GM19455 (cell line): ENCODE measurements around the gene BST2.
"Not testable (repeated sequence)": the region's sequence is repeated elsewhere in the genome, so short reads cannot be mapped to it uniquely, and the experiment has no call there.

ENCODE experiments used
- ATAC-seq: cut with Tn5 transposase; IDR thresholded peaks from one replicate; pipeline ENCODE4 v1.9.1; 2021; ENCODE audit not compliant: unreplicated experiment

The BST2 gene

GRCh38 chr19:17390665-17391370, 14.6 kb downstream of the BST2 start:
- ATAC-seq = peak; percentile 70

DNA sequence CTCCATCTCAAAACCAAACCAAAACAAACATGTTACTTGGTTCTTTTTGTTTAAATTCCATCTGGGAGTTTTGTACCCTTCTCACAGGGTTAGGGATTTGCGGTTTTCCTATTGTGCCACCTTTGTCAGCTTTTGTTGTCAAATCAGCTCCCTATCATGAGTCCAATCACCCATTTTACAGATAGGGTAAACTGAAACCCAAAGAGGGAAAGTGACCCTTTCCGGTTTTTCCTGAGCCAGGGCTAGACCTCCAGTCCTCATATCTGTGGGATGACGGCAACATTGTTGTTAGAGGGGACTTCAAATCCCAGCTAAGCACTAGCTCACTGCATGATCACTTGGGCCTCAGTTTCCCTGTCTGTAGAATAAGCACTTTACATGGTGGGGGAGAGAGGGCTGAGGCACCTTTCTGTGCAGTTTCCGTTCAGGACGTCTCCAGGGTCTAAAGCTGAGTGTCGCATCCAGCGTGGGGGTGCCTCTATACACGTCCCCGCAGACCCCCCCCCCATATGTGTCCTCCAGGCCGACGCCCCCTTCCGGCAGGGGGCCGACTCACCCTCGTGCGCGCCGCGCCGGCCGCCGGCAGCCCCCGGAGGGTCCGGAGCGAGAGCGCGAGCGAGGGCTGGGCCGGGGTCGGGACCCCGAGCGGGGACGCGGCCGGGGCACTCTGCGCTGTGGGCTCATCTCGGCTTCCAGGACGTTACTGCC, 15.3 kb downstream of the BST2 start:
- no peak for ATAC-seq

DNA sequence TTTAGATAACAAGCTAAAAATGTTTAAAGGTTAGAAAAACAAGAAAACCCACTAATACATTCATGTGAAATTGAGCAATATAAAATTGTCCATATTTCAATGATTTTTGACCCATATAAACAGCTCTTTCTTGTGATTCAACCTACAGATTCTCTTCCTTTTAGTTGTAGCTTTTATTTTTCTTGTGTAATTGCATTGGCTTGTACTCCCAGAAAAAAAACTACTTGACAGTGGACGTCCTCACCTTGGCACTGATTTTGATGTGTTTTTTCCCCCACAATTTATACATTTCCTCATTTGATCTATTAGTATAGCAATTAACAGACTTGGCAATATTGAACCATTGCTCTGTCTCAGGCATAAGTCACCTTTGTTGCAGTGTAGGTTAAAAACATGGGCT, 16.1 kb downstream of the BST2 start:
- ATAC-seq = no peak

DNA sequence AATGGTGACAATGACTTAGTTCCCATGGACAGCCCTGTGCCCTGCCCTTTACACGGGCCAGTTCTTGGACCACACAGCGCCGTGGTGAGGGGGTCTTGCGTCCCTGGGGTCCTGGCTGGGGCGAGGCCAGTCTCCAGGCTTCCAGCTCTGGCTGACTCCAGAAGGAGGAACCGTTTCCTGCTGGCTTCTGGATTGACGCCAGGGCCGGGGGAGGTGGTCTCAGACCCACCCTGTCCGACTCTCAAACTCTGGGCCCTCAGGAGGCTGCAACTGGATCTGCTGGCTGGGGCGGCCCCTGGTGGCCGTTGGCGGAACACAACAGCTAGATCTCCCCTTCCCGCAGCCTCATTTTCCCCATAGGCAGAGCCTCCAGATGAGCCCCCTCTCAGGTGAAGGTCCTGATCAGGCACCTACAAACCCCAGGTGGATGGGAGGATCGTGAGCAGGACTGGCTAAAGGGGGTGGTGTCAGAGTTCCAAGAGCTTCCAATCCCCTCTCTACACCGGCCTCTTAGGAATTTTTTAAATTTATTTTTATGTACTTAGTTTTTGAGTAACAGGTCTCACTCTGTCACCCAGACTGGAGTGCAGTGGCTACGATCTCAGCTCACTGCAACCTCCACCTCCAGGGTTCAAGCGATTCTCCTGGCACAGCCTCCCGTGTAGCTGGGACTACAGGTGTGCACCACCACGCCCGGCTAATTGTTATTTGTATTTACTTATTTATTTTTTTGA, 19.4 kb downstream of the BST2 start:
- ATAC-seq = no peak

GRCh38 chr19:17380426-17381138, 24.8 kb downstream of the BST2 start:
- ATAC-seq = no peak

- ATAC-seq = no peak
These were observed 26.2 kb downstream of the BST2 start for GRCh38 chr19:17379221-17379631.

DNA sequence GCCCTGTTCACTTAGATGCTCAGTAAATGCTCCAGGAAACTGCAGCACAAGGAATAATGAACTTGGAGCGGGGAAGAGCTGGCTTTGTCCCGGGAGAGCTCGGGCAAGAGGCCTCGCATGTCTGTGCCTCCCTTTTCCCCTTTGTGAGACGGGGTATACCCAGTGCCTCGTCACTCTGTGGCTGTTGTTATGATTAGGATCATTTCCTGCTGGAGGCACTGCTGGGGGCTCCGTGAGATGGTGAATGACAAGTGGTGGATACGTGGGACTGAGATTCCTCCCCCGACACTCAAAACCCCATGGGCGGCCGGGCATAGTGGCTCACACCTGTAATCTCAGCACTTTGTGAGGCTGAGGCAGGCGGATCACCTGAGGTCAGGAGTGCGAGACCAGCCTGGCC, 27.2 kb downstream of the BST2 start:
- no peak for ATAC-seq

DNA sequence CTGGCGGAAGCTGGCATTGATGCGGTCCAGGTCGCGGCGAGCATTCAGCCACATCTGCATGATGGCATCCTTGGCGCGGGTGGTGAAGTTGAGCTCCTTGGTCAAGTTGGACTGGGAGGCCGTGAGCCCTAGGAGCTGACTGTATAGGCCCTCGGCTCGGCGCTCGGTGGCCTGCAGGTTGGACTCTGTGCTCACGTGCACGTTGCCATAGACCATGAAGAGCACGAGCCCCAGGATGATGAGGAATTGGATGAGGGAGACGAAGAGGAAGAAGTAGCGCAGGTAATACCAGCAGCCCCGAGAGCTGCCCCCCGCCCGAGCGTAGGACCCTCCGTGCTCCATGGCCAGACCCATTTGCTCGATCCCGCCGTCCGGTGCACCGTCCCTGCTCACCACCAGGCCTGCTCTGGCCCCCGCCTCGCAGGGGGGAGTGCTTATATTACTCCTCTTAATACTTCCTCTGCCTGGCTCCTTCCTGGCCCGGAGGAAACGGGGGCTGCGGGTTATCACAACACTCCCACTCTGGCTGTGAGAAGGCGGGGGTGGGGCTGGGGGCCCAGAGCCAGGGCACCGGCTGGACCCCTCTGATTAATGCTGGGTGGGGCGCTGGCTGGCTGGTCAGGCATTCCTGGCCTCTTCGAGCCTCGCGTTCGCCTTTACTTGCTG, 28.4 kb downstream of the BST2 start, which contains the start of gene PLVAP:
Gene PLVAP (minus strand): TSS at position 408 of the 666 bp plus-strand sequence. CDS start 54 bp downstream, at position 354.
- no peak for ATAC-seq

DNA sequence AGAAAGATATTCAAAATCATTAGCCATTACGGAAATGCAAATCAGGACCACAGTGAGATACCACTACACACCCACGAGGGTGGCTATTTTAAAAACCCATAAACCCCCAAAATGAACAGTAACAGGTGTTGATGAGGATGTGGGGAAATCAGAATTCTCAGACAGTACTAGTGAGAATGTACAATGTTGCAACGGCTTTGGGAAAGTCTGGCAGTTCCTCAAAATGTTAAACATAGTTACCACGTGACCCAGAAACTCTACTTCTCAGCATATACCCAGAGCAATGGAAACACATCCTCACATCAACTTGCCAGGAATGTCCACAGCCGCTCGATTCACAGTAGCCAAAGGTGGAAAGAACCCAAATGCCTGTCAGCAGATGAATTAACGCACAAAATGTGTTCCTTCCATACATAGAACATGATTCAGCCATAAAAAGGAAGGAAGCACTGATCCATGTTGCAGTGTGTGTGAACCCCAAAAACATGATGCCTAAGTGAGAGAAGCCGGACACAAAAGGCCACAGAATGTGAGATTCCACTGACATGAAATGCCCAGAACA, 35.3 kb downstream of the BST2 start:
- ATAC-seq = no peak

DNA sequence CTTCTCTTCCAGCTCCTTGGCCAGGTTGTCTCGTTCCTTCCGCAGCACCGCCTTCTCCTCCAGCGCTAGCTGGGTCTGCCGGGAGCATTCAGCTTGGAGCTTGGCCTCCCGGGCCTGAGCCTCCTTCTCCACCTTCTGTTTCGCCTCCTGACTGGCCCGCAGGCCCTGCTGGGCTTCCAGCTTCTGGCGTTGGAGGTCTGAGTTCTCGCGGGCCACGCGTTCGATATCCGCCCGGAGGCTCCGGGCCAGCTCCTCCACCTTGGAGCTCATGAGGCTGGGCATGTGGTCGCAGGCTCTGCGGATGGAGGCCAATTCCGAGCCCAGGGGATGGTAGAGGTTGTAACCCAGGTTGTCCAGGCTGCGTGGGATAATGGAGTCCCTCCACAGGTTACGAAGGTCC, 40.1 kb downstream of the BST2 start:
- ATAC-seq = no peak

DNA sequence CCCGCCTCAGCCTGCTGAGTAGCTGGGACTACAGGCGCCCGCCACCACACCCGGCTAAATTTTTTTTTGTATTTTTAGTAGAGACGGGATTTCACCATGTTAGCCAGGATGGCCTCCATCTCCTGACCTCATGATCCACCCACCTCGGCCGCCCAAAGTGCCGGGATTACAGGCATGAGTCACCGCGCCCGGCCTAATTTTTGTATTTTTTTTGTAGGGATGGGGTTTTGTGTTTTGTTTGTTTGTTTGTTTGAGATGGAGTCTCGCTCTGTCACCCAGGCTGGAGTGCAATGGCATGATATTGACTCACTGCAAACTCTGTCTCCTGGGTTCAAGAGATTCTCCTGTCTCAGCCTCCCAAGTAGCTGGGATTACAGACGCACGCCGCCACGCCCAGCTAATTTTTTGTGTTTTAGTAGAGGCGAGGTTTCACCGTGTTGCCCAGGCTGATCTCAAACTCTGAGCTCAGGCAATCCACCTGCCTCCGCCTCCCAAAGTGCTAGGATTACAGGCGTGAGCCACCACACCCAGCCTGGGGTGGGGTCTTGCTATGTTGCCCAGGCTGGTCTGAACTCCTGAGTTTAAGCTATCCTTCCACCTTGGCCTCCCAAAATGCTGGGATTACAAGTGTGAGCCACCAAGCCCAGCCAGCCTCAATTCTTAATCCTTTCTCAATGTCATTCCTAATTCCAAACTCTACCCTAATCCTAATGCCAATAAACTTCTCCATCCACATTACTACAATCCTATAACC, 41.4 kb downstream of the BST2 start:
- not testable (repeated sequence) for ATAC-seq

DNA sequence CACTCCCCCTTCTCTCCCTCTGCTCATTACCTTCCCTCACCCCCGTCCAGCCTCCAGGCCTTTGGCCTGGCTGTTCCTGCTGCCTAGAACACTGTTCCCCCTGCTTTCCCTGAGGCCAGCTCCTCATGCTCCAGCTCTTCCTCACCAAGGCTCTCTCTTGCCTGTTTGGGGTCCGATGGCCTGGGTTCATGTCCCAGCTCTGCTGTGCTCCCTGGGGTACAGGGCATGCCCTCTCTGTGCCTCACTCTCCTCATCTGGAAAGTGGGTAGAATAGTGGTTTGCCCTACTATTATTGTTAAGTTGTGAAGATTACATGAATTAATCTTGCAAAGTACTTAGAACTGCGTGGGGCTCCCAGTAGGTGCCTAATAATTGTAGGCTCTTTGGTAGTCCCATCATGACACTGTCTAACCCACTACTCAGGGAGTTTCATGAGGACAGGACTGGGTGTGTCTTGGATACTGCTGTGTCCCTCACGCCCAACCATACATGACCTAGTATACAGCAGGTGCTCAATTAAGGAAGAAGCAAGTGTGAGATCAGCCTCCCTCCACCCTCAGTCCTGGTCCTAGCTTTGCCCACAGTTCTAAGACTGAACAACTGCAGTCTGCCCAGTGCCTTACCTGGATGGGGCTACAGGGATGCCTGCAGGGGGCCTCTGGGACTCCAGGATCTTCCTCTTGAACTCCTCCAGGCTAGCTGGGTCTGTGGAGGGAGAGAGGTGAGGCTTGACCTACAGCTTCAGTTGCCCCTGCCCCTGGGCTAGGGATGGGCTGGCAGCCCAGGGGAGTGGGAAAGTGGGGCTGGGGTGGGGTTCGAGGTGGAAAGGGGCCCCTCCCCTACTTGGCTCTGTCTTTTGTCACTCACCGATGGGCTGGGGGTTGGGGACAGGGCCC, 45.3 kb downstream of the BST2 start:
- no peak for ATAC-seq

- ATAC-seq = no peak
These were observed 47.0 kb downstream of the BST2 start for GRCh38 chr19:17358395-17358794.

DNA sequence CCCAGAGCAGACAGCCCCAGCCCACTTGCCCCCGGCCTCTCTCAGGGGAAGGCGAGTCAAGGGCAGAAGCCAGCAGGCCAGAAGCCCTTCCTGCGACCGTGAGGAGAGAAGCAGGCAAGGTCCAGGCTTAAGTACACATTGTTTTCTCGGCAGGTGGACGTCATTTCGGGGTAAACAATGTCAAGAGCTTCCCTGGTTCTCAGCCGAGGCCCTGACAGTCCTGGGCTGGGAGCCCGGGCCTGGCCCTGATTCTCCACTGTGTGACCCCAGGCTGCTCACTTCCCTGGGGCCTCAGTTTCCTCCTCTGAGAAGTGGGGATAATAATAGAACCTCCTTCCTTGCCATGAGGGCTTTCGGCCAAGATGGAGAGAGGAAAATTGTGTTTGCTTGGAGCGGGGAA, 47.7 kb downstream of the BST2 start:
- no peak for ATAC-seq

GRCh38 chr19:17357078-17357666, 48.3 kb downstream of the BST2 start:
- ATAC-seq = no peak

DNA sequence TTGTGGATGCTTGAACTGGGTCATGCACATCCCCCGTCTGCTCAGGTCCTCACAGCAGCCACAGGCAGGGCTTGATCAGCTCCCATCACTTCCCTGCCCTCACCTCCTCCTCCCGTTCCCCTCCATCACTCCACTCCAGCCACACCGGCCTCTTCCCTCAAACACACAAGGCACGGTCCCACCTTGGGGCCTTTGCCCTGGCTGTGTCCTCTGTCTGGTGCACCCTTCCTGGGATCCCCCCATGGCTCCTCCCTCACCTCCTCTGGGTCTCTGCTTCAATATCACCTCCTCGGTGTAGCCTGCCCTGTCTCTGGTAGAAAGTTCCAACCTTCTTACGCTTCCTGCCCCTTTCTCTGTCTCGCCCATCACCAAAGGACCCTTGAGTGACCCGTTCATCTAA, 52.0 kb downstream of the BST2 start:
- ATAC-seq = no peak
